NCI-H2107 treated with DMSO at 0.1 percent for 48 hours (cell line): ENCODE measurements around the gene KIAA2012.
"Not testable (repeated sequence)": the region's sequence is repeated elsewhere in the genome, so short reads cannot be mapped to it uniquely, and the experiment has no call there.

ENCODE experiments used
- DNase-seq: peaks from one replicate; lab custom pipeline; 2025; ENCODE audit not compliant: unreplicated experiment; lab: John Stamatoyannopoulos, UW

KIAA2012 gene

GRCh38 chr2:202114291-202114690, 41.2 kb downstream of the KIAA2012 start:
- DNase-seq, result no peak

- no peak for DNase-seq
These were observed 41.7 kb downstream of the KIAA2012 start for GRCh38 chr2:202114795-202115194.

GRCh38 chr2:202115479-202115971, 42.5 kb downstream of the KIAA2012 start:
- DNase-seq, result no peak

GRCh38 chr2:202116691-202117090, 43.6 kb downstream of the KIAA2012 start:
- no peak for DNase-seq

GRCh38 chr2:202118168-202118567, 45.1 kb downstream of the KIAA2012 start:
- DNase-seq, result no peak

- DNase-seq, result no peak
These were observed 47.8 kb downstream of the KIAA2012 start for GRCh38 chr2:202120828-202121227.

GRCh38 chr2:202121532-202122162, 48.6 kb downstream of the KIAA2012 start:
- DNase-seq, result no peak

GRCh38 chr2:202122163-202122540, 49.1 kb downstream of the KIAA2012 start:
- DNase-seq, result no peak

- DNase-seq, result no peak
These were observed 50.1 kb downstream of the KIAA2012 start for GRCh38 chr2:202122980-202123720.

- DNase-seq, result no peak
These were observed 51.2 kb downstream of the KIAA2012 start for GRCh38 chr2:202124286-202124685.

- DNase-seq, result no peak
These were observed 54.8 kb downstream of the KIAA2012 start for GRCh38 chr2:202127687-202128331.

GRCh38 chr2:202129841-202130240, 56.8 kb downstream of the KIAA2012 start:
- DNase-seq, result no peak

GRCh38 chr2:202133200-202133908, 60.3 kb downstream of the KIAA2012 start:
- DNase-seq, result no peak

- DNase-seq, result no peak
These were observed 60.8 kb downstream of the KIAA2012 start for GRCh38 chr2:202133909-202134265.

GRCh38 chr2:202135091-202135874, 62.2 kb downstream of the KIAA2012 start:
- DNase-seq, result no peak

GRCh38 chr2:202136039-202136438, 63.0 kb downstream of the KIAA2012 start:
- not testable (repeated sequence) for DNase-seq

GRCh38 chr2:202136526-202136925, 63.5 kb downstream of the KIAA2012 start:
- DNase-seq, result no peak

- DNase-seq, result no peak
These were observed 67.6 kb downstream of the KIAA2012 start for GRCh38 chr2:202140522-202141252.

GRCh38 chr2:202141329-202141947, 68.4 kb downstream of the KIAA2012 start:
- DNase-seq, result no peak

- no peak for DNase-seq
These were observed 69.5 kb downstream of the KIAA2012 start for GRCh38 chr2:202142540-202142939.
